Coronary artery (tissue), 2 donors: ENCODE data around the gene WASF2.
A peak's percentile ranks its signal among the peaks of the same experiment; 100 is the strongest.

ENCODE experiments used
- DNase-seq: peaks from one replicate; pipeline ENCODE4 v3.0.0-alpha.2; 2017; ENCODE audit warnings: low spot score
- H3K27ac ChIP-seq, 2 donors: fragments of 200-600 bp; sonication (generic); one replicate each; pipeline ENCODE4 v1.5.1; 2016 to 2019
- H3K4me3 ChIP-seq: fragments of 200-600 bp; sonication (generic); 2 replicates; pipeline ENCODE4 v1.5.1; 2016; ENCODE audit warnings: mild to moderate bottlenecking, moderate library complexity
- CTCF ChIP-seq: fragments of 200-600 bp; sonication (generic); IDR thresholded peaks from one replicate; pipeline ENCODE4 v1.5.1; 2019; ENCODE audit warnings: antibody characterized with exemption

The WASF2 gene

GRCh38 chr1:27531959-27532685, 42.2 kb upstream of the WASF2 start:
- no peak for TF ChIP-seq CTCF
- no peak overlapping the region for H3K4me3 ChIP-seq
- DNase-seq: no peak
- H3K27ac ChIP-seq: no peak overlapping the region

DNA sequence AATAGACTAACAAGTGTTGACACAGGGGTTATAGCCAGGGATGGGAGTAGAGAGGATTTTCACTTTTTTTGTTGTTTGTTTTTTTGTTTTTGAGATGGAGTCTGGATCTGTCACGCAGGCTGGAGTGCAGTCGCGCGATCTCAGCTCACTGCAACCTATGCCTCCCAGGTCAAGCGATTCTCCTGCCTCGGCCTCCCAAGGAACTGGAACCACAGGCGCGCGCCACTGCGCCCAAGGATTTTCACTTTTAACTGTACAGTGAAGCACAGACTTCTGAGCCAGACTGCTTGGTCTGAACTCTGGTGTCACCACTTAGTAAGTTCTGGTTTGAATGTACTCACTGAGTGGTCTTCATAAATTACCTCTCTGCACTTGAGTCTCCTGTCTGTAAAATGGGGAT, 40.2 kb upstream of the WASF2 start:
- DNase-seq: no peak
- Histone ChIP-seq H3K27ac (peak overlapping the region; percentile 76 to 87), H3K4me3 (no peak overlapping the region)
- TF ChIP-seq CTCF: no peak

DNA sequence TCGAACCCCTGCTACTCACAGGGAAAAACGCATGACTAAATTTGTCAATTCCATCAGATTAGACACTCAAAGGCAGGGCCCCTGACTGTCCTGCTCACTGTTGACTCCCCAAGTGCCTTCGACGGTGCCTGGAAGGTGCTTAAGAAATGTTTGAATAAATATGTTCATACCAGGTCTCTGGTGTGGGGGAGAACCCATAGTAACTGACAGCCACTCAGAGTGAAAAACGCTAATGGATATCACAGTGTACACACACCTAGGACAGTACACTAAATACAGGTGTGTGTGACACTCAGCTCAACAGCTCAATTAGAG, 39.7 kb upstream of the WASF2 start:
- no peak for DNase-seq
- Histone ChIP-seq H3K4me3 (no peak overlapping the region), H3K27ac (peak overlapping the region; percentile 76 to 87)
- TF ChIP-seq CTCF: no peak

GRCh38 chr1:27528818-27529703, 39.1 kb upstream of the WASF2 start:
- H3K4me3 ChIP-seq: peak overlapping the region; percentile 75
- peak overlapping the region; percentile 76 to 87 for H3K27ac ChIP-seq
- DNase-seq: no peak
- TF ChIP-seq CTCF: no peak

DNA sequence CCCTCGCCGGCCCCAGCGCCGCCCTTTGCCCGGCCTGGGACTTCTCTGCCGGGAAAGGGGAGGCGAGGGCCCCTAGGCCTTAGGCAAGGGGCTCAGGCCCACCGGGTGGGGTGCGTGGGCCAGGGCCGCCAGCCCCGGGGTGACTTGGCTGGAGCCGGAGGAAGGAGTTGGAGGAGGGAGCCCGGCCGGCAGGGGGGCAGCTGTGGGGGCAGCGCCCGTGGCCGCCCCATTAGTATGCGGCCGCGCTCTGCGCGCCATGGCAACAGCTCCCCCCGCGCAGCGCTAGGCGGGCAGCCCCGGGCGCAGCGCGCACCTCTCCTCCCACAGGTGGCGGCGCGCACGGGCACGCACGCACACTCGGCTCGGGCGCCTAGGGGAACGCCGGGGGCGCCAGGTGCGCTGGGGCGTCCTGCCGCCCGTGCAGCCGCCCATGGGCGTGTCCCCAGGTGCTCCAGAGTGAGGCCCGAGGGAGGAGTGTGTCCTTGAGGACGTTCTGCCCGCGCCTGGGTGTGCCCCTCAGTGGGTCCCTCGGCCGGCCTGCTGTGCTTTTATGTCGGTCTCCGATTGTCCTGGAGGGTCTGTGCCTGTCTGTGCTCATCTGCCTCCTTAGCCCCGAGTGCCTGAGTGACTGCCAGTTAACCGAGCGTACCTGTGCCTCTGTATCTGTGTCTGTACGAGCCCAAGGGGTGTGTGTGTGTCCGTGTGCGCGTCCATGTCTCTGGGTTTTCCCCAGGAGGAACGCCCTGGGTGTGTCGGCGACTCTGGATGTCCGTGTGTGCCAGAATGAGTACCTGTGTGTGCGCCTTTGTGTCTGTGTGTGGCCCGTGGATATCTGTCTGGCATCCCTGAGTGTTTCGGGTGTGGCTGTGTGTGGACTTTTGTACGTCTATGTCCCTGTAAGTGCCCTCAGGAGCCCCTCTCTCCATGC, 38.2 kb upstream of the WASF2 start:
- DNase-seq: no peak

More for the DNA sequence above, 38.2 kb upstream of the WASF2 start:
- peak overlapping the region; percentile 75 for H3K4me3 ChIP-seq
- peak overlapping the region; percentile 76 to 87 for H3K27ac ChIP-seq
- no peak for TF ChIP-seq CTCF
